GM19239 (cell line): ENCODE measurements around the gene PPT2.
A peak's percentile ranks its signal among the peaks of the same experiment; 100 is the strongest.

ENCODE experiments used
- DNase-seq: peaks from one replicate; pipeline ENCODE4 v3.0.0; 2011; ENCODE audit warnings: low spot score; ENCODE audit not compliant: insufficient read length
- FAIRE-seq: peaks from 2 replicates; lab custom pipeline; 2011; peaks lifted over from hg19 to GRCh38; lab: Jason Lieb, UNC

Gene PPT2

GRCh38 chr6:32153564-32154513 is at the start of gene PPT2:
Gene PPT2, plus strand, starts transcription at chr6:32154141. Its CDS starts 454 bp downstream, at chr6:32154595.
- DNase-seq (peak; percentile 62), FAIRE-seq (peak; percentile 26)

GRCh38 chr6:32105433-32105832 is 48.5 kb upstream of the PPT2 start:
- FAIRE-seq (no peak), DNase-seq (no peak)

GRCh38 chr6:32107406-32107805 is 46.5 kb upstream of the PPT2 start:
- no peak for FAIRE-seq

GRCh38 chr6:32108094-32108627 is 45.8 kb upstream of the PPT2 start:
- FAIRE-seq (no peak), DNase-seq (no peak)

More at GRCh38 chr6:32107406-32107805, 46.5 kb upstream of the PPT2 start:
- DNase-seq = no peak

- DNase-seq (no peak), FAIRE-seq (no peak)
Observed at GRCh38 chr6:32108727-32109113, 45.2 kb upstream of the PPT2 start.

GRCh38 chr6:32109114-32109764 is 44.7 kb upstream of the PPT2 start, which contains the start of gene TNXB:
Gene TNXB, minus strand, starts transcription at chr6:32109338. Its CDS starts 11,140 bp downstream, at chr6:32098198.
- DNase-seq (no peak), FAIRE-seq (no peak)

- DNase-seq (no peak), FAIRE-seq (no peak)
Observed at GRCh38 chr6:32109765-32110160, 44.2 kb upstream of the PPT2 start.

- no peak for FAIRE-seq
Observed at GRCh38 chr6:32110632-32111031, 43.3 kb upstream of the PPT2 start.

GRCh38 chr6:32111424-32112066 is 42.4 kb upstream of the PPT2 start:
- FAIRE-seq (no peak), DNase-seq (no peak)

More at GRCh38 chr6:32110632-32111031, 43.3 kb upstream of the PPT2 start:
- no peak for DNase-seq

GRCh38 chr6:32112431-32112980 is 41.4 kb upstream of the PPT2 start:
- no peak for FAIRE-seq
- DNase-seq = no peak

GRCh38 chr6:32113386-32114352 is 40.3 kb upstream of the PPT2 start:
- DNase-seq (no peak), FAIRE-seq (no peak)

GRCh38 chr6:32114796-32115195 is 39.1 kb upstream of the PPT2 start:
- no peak for FAIRE-seq
- DNase-seq = no peak

GRCh38 chr6:32115623-32116022 is 38.3 kb upstream of the PPT2 start:
- FAIRE-seq (no peak), DNase-seq (no peak)

- FAIRE-seq = no peak
- DNase-seq = no peak
Observed at GRCh38 chr6:32116674-32117073, 37.3 kb upstream of the PPT2 start.

- FAIRE-seq = no peak
Observed at GRCh38 chr6:32117461-32117860, 36.5 kb upstream of the PPT2 start.

GRCh38 chr6:32118782-32119628 is 34.9 kb upstream of the PPT2 start:
- FAIRE-seq (peak; percentile 31), DNase-seq (peak; percentile 69)

More at GRCh38 chr6:32117461-32117860, 36.5 kb upstream of the PPT2 start:
- no peak for DNase-seq

GRCh38 chr6:32120573-32121059 is 33.3 kb upstream of the PPT2 start:
- FAIRE-seq = no peak
- DNase-seq = no peak

- DNase-seq = no peak
- FAIRE-seq = no peak
Observed at GRCh38 chr6:32123681-32124080, 30.3 kb upstream of the PPT2 start.
